Measurements from ENCODE around the gene C12orf76.

DNA sequence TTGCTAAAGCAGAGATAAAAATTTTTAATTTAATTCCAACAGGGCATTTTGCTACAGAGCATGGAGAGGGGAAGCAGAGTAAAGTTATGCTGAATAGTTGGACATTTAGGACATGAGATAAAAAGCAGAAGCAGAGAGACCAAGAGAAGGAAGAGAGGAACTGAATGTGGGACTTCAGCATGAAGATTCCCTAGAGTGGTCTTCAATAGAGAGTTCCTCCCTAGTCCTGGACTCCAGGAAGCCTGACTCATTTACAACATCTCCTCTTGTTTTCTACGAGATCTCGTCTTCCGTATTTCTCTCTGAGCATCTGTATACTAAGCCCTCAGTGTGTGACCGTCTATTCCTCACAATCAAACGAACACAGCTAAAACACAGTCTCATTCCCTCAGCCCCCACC, 40.6 kb upstream of the C12orf76 start:
- TF ChIP-seq, protein P1, sequence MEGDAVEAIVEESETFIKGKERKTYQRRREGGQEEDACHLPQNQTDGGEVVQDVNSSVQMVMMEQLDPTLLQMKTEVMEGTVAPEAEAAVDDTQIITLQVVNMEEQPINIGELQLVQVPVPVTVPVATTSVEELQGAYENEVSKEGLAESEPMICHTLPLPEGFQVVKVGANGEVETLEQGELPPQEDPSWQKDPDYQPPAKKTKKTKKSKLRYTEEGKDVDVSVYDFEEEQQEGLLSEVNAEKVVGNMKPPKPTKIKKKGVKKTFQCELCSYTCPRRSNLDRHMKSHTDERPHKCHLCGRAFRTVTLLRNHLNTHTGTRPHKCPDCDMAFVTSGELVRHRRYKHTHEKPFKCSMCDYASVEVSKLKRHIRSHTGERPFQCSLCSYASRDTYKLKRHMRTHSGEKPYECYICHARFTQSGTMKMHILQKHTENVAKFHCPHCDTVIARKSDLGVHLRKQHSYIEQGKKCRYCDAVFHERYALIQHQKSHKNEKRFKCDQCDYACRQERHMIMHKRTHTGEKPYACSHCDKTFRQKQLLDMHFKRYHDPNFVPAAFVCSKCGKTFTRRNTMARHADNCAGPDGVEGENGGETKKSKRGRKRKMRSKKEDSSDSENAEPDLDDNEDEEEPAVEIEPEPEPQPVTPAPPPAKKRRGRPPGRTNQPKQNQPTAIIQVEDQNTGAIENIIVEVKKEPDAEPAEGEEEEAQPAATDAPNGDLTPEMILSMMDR (conservative IDR thresholded peaks at IDR 0.05; ENCODE audit: low read depth in 2 of 2): no peak
- no peak for TF ChIP-seq ZNF114 (CRISPR knock-in tag; IDR thresholded peaks at IDR 0.05)
- TF ChIP-seq, protein P2, sequence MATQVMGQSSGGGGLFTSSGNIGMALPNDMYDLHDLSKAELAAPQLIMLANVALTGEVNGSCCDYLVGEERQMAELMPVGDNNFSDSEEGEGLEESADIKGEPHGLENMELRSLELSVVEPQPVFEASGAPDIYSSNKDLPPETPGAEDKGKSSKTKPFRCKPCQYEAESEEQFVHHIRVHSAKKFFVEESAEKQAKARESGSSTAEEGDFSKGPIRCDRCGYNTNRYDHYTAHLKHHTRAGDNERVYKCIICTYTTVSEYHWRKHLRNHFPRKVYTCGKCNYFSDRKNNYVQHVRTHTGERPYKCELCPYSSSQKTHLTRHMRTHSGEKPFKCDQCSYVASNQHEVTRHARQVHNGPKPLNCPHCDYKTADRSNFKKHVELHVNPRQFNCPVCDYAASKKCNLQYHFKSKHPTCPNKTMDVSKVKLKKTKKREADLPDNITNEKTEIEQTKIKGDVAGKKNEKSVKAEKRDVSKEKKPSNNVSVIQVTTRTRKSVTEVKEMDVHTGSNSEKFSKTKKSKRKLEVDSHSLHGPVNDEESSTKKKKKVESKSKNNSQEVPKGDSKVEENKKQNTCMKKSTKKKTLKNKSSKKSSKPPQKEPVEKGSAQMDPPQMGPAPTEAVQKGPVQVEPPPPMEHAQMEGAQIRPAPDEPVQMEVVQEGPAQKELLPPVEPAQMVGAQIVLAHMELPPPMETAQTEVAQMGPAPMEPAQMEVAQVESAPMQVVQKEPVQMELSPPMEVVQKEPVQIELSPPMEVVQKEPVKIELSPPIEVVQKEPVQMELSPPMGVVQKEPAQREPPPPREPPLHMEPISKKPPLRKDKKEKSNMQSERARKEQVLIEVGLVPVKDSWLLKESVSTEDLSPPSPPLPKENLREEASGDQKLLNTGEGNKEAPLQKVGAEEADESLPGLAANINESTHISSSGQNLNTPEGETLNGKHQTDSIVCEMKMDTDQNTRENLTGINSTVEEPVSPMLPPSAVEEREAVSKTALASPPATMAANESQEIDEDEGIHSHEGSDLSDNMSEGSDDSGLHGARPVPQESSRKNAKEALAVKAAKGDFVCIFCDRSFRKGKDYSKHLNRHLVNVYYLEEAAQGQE (IDR thresholded peaks at IDR 0.05; ENCODE audit: unreplicated experiment): no peak
- no peak for TF ChIP-seq POLR2AphosphoS5 (IDR thresholded peaks at IDR 0.05; ENCODE audit: low read depth)
- no peak for TF ChIP-seq EZH2 (IDR thresholded peaks at IDR 0.05; ENCODE audit: low read depth, unreplicated experiment)
- no peak for TF ChIP-seq JUNB (IDR thresholded peaks at IDR 0.05; ENCODE audit: unreplicated experiment)
- TF ChIP-seq CREB1 (CRISPR knock-in tag; IDR thresholded peaks at IDR 0.05; ENCODE audit: low read depth): no peak
- TF ChIP-seq, protein P3, sequence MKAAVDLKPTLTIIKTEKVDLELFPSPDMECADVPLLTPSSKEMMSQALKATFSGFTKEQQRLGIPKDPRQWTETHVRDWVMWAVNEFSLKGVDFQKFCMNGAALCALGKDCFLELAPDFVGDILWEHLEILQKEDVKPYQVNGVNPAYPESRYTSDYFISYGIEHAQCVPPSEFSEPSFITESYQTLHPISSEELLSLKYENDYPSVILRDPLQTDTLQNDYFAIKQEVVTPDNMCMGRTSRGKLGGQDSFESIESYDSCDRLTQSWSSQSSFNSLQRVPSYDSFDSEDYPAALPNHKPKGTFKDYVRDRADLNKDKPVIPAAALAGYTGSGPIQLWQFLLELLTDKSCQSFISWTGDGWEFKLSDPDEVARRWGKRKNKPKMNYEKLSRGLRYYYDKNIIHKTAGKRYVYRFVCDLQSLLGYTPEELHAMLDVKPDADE (IDR thresholded peaks at IDR 0.05): no peak
- no peak for TF ChIP-seq EZH2phosphoT487 (IDR thresholded peaks at IDR 0.05; ENCODE audit: unreplicated experiment)
- TF ChIP-seq STAT1 (IDR thresholded peaks at IDR 0.05; ENCODE audit: unreplicated experiment): no peak
- TF ChIP-seq, protein P4, sequence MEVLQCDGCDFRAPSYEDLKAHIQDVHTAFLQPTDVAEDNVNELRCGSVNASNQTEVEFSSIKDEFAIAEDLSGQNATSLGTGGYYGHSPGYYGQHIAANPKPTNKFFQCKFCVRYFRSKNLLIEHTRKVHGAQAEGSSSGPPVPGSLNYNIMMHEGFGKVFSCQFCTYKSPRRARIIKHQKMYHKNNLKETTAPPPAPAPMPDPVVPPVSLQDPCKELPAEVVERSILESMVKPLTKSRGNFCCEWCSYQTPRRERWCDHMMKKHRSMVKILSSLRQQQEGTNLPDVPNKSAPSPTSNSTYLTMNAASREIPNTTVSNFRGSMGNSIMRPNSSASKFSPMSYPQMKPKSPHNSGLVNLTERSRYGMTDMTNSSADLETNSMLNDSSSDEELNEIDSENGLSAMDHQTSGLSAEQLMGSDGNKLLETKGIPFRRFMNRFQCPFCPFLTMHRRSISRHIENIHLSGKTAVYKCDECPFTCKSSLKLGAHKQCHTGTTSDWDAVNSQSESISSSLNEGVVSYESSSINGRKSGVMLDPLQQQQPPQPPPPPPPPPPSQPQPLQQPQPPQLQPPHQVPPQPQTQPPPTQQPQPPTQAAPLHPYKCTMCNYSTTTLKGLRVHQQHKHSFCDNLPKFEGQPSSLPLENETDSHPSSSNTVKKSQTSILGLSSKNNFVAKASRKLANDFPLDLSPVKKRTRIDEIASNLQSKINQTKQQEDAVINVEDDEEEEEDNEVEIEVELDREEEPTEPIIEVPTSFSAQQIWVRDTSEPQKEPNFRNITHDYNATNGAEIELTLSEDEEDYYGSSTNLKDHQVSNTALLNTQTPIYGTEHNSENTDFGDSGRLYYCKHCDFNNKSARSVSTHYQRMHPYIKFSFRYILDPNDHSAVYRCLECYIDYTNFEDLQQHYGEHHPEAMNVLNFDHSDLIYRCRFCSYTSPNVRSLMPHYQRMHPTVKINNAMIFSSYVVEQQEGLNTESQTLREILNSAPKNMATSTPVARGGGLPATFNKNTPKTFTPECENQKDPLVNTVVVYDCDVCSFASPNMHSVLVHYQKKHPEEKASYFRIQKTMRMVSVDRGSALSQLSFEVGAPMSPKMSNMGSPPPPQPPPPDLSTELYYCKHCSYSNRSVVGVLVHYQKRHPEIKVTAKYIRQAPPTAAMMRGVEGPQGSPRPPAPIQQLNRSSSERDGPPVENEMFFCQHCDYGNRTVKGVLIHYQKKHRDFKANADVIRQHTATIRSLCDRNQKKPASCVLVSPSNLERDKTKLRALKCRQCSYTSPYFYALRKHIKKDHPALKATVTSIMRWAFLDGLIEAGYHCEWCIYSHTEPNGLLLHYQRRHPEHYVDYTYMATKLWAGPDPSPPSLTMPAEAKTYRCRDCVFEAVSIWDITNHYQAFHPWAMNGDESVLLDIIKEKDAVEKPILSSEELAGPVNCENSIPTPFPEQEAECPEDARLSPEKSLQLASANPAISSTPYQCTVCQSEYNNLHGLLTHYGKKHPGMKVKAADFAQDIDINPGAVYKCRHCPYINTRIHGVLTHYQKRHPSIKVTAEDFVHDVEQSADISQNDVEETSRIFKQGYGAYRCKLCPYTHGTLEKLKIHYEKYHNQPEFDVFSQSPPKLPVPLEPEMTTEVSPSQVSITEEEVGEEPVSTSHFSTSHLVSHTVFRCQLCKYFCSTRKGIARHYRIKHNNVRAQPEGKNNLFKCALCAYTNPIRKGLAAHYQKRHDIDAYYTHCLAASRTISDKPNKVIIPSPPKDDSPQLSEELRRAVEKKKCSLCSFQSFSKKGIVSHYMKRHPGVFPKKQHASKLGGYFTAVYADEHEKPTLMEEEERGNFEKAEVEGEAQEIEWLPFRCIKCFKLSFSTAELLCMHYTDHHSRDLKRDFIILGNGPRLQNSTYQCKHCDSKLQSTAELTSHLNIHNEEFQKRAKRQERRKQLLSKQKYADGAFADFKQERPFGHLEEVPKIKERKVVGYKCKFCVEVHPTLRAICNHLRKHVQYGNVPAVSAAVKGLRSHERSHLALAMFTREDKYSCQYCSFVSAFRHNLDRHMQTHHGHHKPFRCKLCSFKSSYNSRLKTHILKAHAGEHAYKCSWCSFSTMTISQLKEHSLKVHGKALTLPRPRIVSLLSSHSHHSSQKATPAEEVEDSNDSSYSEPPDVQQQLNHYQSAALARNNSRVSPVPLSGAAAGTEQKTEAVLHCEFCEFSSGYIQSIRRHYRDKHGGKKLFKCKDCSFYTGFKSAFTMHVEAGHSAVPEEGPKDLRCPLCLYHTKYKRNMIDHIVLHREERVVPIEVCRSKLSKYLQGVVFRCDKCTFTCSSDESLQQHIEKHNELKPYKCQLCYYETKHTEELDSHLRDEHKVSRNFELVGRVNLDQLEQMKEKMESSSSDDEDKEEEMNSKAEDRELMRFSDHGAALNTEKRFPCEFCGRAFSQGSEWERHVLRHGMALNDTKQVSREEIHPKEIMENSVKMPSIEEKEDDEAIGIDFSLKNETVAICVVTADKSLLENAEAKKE (CRISPR knock-in tag; IDR thresholded peaks at IDR 0.05): no peak
- no peak for TF ChIP-seq ZNF331 (CRISPR knock-in tag; IDR thresholded peaks at IDR 0.05; ENCODE audit: low read depth)
- no peak for TF ChIP-seq NANOG (IDR thresholded peaks at IDR 0.05; ENCODE audit: borderline replicate concordance)

Data from GM23338 (cell line).